WTC11 (cell line): ENCODE results near the gene CADM1. TPM values are rescaled to one million over a fixed set of nuclear protein-coding genes. Genes with fewer than 3 reads are reported as not detected.

Experiments used
- ATAC-seq: fragments of 200-7000 bp; cut with Tn5 transposase; 2 replicates; pipeline ENCODE4 v1.10.0; 2021; ENCODE audit warnings: mild to moderate bottlenecking, moderate library complexity
- CTCF ChIA-PET: fragments of 300-600 bp; sonication (Branson Sonifier 250); formaldehyde crosslinking; loops from one replicate; lab custom pipeline; 2021; ENCODE audit warnings: antibody characterized with exemption; lab: Charles Lee
- POLR2A ChIA-PET: fragments of 350-600 bp; sonication (Branson Sonifier 250); formaldehyde crosslinking; loops from one replicate; lab custom pipeline; 2021; ENCODE audit warnings: antibody characterized with exemption; lab: Charles Lee
- DNase-seq: peaks from one replicate; pipeline ENCODE4 v3.0.0; 2021; ENCODE audit warnings: low spot score
- H3K27ac Mint-ChIP-seq: 2 replicates; pipeline ENCODE4 v1.8.0; 2021; ENCODE audit warnings: mixed read lengths
- H3K27me3 Mint-ChIP-seq: 2 replicates; pipeline ENCODE4 v1.8.0; 2021; ENCODE audit warnings: low read depth, mild to moderate bottlenecking, moderate library complexity, mixed read lengths
- H3K36me3 Mint-ChIP-seq: 2 replicates; pipeline ENCODE4 v1.8.0; 2021; ENCODE audit warnings: mixed read lengths
- H3K4me1 Mint-ChIP-seq: 2 replicates; pipeline ENCODE4 v1.8.0; 2022; ENCODE audit warnings: mixed read lengths
- H3K4me3 Mint-ChIP-seq: 2 replicates; pipeline ENCODE4 v1.8.0; 2021; ENCODE audit warnings: mild to moderate bottlenecking, moderate library complexity, mixed read lengths
- H3K9me3 Mint-ChIP-seq: 2 replicates; pipeline ENCODE4 v1.8.0; 2021; ENCODE audit warnings: mixed read lengths
- HMGA2 ChIP-seq: fragments of 250-450 bp; sonication (Bioruptor Pico); IDR thresholded peaks from 2 replicates; pipeline ENCODE4 v1.4.0; 2021; ENCODE audit warnings: mild to moderate bottlenecking, moderate library complexity
- KAT7 ChIP-seq: sonication (generic); formaldehyde crosslinking; IDR thresholded peaks from 2 replicates; pipeline ENCODE4 v1.8.1; 2023; ENCODE audit warnings: missing genetic modification reagents, mild to moderate bottlenecking, borderline replicate concordance
- PREB ChIP-seq: sonication (generic); formaldehyde crosslinking; IDR thresholded peaks from 2 replicates; pipeline ENCODE4 v1.8.1; 2022; ENCODE audit warnings: mild to moderate bottlenecking, missing genetic modification reagents, moderate library complexity, borderline replicate concordance
- SP1 ChIP-seq: sonication (generic); formaldehyde crosslinking; conservative IDR thresholded peaks from 2 replicates; pipeline ENCODE4 v1.8.1; 2022; ENCODE audit warnings: missing genetic modification reagents
- TCF7 ChIP-seq: sonication (generic); formaldehyde crosslinking; IDR thresholded peaks from 2 replicates; pipeline ENCODE4 v1.8.0; 2022; ENCODE audit warnings: mild to moderate bottlenecking, low read depth, missing genetic modification reagents, moderate library complexity
- TEAD4 ChIP-seq: sonication (generic); formaldehyde crosslinking; IDR thresholded peaks from 2 replicates; pipeline ENCODE4 v1.8.0; 2022; ENCODE audit warnings: mild to moderate bottlenecking, missing genetic modification reagents
- TP53 ChIP-seq: sonication (generic); formaldehyde crosslinking; IDR thresholded peaks from 2 replicates; pipeline ENCODE4 v1.8.1; 2023; ENCODE audit warnings: mild to moderate bottlenecking, missing genetic modification reagents
- ZNF232 ChIP-seq: sonication (generic); formaldehyde crosslinking; IDR thresholded peaks from 2 replicates; pipeline ENCODE4 v1.8.0; 2022; ENCODE audit warnings: mild to moderate bottlenecking, missing genetic modification reagents
- ZNF263 ChIP-seq: sonication (generic); formaldehyde crosslinking; IDR thresholded peaks from 2 replicates; pipeline ENCODE4 v1.8.1; 2022; ENCODE audit warnings: low read depth, mild to moderate bottlenecking, moderate library complexity, missing genetic modification reagents
- ZNF317 ChIP-seq: sonication (generic); formaldehyde crosslinking; IDR thresholded peaks from 2 replicates; pipeline ENCODE4 v1.8.1; 2023; ENCODE audit warnings: low read depth, mild to moderate bottlenecking, moderate library complexity, missing genetic modification reagents, borderline replicate concordance
- total RNA-seq: library from RNA; stranded (reverse); gene quantifications from 3 replicates; pipeline ENCODE4 v1.2.3, GENCODE V29; 2021
- TF ChIP-seq, protein P1 (sequence below): sonication (generic); formaldehyde crosslinking; IDR thresholded peaks from 2 replicates; pipeline ENCODE4 v1.8.1; 2022; ENCODE audit warnings: mild to moderate bottlenecking, moderate library complexity, missing genetic modification reagents
- TF ChIP-seq, protein P2 (sequence below): sonication (generic); formaldehyde crosslinking; IDR thresholded peaks from 2 replicates; pipeline ENCODE4 v1.8.0; 2022; ENCODE audit warnings: mild to moderate bottlenecking, missing genetic modification reagents
- TF ChIP-seq, protein P3 (sequence below): sonication (generic); formaldehyde crosslinking; IDR thresholded peaks from 2 replicates; pipeline ENCODE4 v1.8.0; 2023; ENCODE audit warnings: missing genetic modification reagents, mild to moderate bottlenecking, borderline replicate concordance
- TF ChIP-seq, protein P4 (sequence below): fragments of 250-450 bp; sonication (Bioruptor Pico); IDR thresholded peaks from 2 replicates; pipeline ENCODE4 v1.9.0; 2021; ENCODE audit warnings: moderate library complexity, mild to moderate bottlenecking, inconsistent platforms, borderline replicate concordance
- TF ChIP-seq, protein P5 (sequence below): sonication (generic); formaldehyde crosslinking; IDR thresholded peaks from 2 replicates; pipeline ENCODE4 v1.8.1; 2022; ENCODE audit warnings: low read depth, missing genetic modification reagents, borderline replicate concordance
- TF ChIP-seq, protein P6 (sequence below): sonication (generic); formaldehyde crosslinking; IDR thresholded peaks from 2 replicates; pipeline ENCODE4 v1.8.1; 2023; ENCODE audit warnings: mild to moderate bottlenecking, missing genetic modification reagents, moderate library complexity

The CADM1 gene
- total RNA-seq, 1 experiment from 2014 or later = 26.8 TPM

DNA sequence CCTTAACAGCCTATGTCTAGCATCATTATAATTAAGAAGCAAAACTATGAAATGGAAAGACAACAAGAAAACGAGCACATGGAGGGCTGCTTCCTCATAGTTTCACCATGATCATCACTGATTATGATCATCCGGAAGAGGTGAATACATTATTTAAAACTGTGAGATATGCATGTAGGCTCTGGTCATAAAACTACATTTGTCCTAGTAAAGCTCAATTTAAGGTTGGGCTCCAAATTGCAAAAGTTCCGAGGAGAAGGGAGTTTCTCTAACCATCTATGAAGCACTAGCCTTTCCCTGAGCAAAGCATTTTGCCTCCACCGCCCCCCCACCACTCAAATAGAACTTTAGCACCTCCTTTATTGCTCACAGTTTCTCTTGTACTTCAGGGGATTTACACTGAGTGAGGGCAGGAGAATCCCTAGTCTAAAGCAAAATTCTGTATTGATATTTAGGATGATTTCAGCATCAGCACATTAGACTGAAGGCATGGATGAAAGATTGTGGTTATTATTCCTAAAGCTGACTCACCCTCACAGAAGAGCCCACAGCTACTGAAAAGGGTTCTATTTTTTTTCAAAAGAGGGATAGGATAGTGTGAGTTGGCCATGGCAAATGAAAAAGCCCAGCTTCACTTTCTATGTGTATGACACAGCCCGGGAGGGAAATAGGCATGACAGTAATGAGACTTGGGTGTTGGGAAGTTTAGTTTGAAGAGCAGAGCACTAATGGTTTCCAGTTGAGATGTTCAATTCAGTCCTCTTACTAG lies 203.4 kb downstream of the CADM1 start:
- TF ChIP-seq, protein P1, sequence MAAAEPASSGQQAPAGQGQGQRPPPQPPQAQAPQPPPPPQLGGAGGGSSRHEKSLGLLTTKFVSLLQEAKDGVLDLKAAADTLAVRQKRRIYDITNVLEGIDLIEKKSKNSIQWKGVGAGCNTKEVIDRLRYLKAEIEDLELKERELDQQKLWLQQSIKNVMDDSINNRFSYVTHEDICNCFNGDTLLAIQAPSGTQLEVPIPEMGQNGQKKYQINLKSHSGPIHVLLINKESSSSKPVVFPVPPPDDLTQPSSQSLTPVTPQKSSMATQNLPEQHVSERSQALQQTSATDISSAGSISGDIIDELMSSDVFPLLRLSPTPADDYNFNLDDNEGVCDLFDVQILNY (CRISPR knock-in tag) = no peak
- TF ChIP-seq TP53 = no peak
- no peak for TF ChIP-seq KAT7 (CRISPR knock-in tag)
- TF ChIP-seq, protein P2, sequence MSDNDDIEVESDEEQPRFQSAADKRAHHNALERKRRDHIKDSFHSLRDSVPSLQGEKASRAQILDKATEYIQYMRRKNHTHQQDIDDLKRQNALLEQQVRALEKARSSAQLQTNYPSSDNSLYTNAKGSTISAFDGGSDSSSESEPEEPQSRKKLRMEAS (CRISPR knock-in tag) = no peak
- TF ChIP-seq, protein P3, sequence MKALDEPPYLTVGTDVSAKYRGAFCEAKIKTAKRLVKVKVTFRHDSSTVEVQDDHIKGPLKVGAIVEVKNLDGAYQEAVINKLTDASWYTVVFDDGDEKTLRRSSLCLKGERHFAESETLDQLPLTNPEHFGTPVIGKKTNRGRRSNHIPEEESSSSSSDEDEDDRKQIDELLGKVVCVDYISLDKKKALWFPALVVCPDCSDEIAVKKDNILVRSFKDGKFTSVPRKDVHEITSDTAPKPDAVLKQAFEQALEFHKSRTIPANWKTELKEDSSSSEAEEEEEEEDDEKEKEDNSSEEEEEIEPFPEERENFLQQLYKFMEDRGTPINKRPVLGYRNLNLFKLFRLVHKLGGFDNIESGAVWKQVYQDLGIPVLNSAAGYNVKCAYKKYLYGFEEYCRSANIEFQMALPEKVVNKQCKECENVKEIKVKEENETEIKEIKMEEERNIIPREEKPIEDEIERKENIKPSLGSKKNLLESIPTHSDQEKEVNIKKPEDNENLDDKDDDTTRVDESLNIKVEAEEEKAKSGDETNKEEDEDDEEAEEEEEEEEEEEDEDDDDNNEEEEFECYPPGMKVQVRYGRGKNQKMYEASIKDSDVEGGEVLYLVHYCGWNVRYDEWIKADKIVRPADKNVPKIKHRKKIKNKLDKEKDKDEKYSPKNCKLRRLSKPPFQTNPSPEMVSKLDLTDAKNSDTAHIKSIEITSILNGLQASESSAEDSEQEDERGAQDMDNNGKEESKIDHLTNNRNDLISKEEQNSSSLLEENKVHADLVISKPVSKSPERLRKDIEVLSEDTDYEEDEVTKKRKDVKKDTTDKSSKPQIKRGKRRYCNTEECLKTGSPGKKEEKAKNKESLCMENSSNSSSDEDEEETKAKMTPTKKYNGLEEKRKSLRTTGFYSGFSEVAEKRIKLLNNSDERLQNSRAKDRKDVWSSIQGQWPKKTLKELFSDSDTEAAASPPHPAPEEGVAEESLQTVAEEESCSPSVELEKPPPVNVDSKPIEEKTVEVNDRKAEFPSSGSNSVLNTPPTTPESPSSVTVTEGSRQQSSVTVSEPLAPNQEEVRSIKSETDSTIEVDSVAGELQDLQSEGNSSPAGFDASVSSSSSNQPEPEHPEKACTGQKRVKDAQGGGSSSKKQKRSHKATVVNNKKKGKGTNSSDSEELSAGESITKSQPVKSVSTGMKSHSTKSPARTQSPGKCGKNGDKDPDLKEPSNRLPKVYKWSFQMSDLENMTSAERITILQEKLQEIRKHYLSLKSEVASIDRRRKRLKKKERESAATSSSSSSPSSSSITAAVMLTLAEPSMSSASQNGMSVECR (CRISPR knock-in tag) = no peak
- no peaks in the 10 kb centered on the region for H3K4me1 Mint-ChIP-seq
- no peaks in the 10 kb centered on the region for H3K27me3 Mint-ChIP-seq
- DNase-seq (no peak), ATAC-seq (no peak)
- ChIA-PET POLR2A (no interaction called here), CTCF (interaction anchor here (1.0 kb wide), 1 partner anchor 526 kb away, joined by 3 read pairs; no protein-coding TSS in a partner anchor)
- no peak overlapping the region for H3K27ac Mint-ChIP-seq
- no peaks in the 10 kb centered on the region for H3K36me3 Mint-ChIP-seq
- no peak overlapping the region for H3K4me3 Mint-ChIP-seq
- no peaks in the 10 kb centered on the region for H3K9me3 Mint-ChIP-seq

DNA sequence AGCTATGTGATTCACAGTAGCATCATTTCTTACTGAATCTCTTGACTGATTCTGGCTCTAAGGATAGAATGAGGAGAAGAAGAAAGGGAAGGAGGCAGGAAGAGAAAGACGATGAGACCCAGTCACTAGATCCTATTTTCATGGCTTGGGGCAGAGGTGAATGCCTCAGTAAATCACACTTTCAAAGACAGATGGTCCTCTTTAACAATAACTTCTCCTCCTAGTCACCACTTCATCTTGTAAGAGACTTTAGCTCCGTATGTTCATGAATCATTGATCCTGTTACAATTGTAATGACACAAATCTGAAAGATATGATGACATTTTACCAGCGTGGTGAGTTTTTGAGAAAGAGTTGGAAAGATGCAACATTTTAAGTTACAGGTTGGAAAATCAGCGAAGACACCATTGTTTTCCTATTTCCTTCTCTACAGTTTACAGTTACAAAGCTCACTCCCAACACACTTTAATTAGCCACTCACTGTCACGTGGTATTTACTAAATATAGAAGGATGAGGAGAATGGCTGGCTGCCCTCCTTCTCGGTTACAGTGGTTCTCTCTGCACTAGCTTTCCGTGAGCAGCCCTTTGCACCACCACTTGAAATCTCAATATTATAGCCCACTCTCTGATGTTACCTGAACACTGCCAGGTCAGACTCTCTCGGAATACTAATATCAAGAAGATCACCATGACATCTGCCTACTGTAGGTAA lies 205.8 kb downstream of the CADM1 start:
- CTCF ChIA-PET = no interaction called here
- Mint-ChIP-seq H3K9me3 (no peaks in the 10 kb centered on the region), H3K27ac (no peak overlapping the region), H3K4me1 (no peaks in the 10 kb centered on the region), H3K4me3 (no peak overlapping the region), H3K36me3 (no peaks in the 10 kb centered on the region), H3K27me3 (no peaks in the 10 kb centered on the region)
- POLR2A ChIA-PET = no interaction called here
- DNase-seq (no peak), ATAC-seq (no peak)
- TF ChIP-seq ZNF232 (CRISPR knock-in tag) = no peak
- TF ChIP-seq TEAD4 = no peak
- TF ChIP-seq SP1 = no peak
- TF ChIP-seq, protein P4, sequence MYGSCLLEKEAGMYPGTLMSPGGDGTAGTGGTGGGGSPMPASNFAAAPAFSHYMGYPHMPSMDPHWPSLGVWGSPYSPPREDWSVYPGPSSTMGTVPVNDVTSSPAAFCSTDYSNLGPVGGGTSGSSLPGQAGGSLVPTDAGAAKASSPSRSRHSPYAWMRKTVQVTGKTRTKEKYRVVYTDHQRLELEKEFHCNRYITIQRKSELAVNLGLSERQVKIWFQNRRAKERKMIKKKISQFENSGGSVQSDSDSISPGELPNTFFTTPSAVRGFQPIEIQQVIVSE (CRISPR knock-in tag) = no peak
- no peak for TF ChIP-seq PREB (CRISPR knock-in tag)
- no peak for TF ChIP-seq HMGA2
- TF ChIP-seq KAT7 (CRISPR knock-in tag) = no peak
- no peak for TF ChIP-seq TCF7 (CRISPR knock-in tag)
- no peak for TF ChIP-seq ZNF263
- TF ChIP-seq, protein P5, sequence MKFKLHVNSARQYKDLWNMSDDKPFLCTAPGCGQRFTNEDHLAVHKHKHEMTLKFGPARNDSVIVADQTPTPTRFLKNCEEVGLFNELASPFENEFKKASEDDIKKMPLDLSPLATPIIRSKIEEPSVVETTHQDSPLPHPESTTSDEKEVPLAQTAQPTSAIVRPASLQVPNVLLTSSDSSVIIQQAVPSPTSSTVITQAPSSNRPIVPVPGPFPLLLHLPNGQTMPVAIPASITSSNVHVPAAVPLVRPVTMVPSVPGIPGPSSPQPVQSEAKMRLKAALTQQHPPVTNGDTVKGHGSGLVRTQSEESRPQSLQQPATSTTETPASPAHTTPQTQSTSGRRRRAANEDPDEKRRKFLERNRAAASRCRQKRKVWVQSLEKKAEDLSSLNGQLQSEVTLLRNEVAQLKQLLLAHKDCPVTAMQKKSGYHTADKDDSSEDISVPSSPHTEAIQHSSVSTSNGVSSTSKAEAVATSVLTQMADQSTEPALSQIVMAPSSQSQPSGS (CRISPR knock-in tag) = no peak
- TF ChIP-seq, protein P6, sequence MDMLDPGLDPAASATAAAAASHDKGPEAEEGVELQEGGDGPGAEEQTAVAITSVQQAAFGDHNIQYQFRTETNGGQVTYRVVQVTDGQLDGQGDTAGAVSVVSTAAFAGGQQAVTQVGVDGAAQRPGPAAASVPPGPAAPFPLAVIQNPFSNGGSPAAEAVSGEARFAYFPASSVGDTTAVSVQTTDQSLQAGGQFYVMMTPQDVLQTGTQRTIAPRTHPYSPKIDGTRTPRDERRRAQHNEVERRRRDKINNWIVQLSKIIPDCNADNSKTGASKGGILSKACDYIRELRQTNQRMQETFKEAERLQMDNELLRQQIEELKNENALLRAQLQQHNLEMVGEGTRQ = no peak
- TF ChIP-seq ZNF317 (CRISPR knock-in tag) = no peak
- TF ChIP-seq, protein P3 (CRISPR knock-in tag) = no peak
